H1 (cell line): ENCODE results near the gene CMTM1. TPM values are rescaled to one million over a fixed set of nuclear protein-coding genes. Genes with fewer than 3 reads are reported as not detected.

Experiments used
- CTCF ChIA-PET: fragments of 300-600 bp; sonication (Branson Sonifier 250); formaldehyde crosslinking; loops from one replicate; lab custom pipeline; 2021; ENCODE audit not compliant: partially characterized antibody; lab: Charles Lee
- POLR2A ChIA-PET: fragments of 300-600 bp; sonication (Branson Sonifier 250); formaldehyde crosslinking; loops from one replicate; lab custom pipeline; 2021; ENCODE audit warnings: inconsistent platforms; ENCODE audit not compliant: partially characterized antibody; lab: Charles Lee
- DNase-seq, 2 experiments: peaks; one replicate each; pipeline versions ENCODE4 v3.0.0 to v3.0.0-alpha.2; 2010 to 2022; ENCODE audit warnings: low spot score in 2 of 2, low read depth in 1 of 2, mixed read lengths in 1 of 2
- FAIRE-seq: peaks from 2 replicates; lab custom pipeline; 2011; peaks lifted over from hg19 to GRCh38; lab: Jason Lieb, UNC
- H2AFZ ChIP-seq: 2 replicates; pipeline ENCODE4 v1.8.1; 2012; ENCODE audit warnings: low read length, inconsistent platforms
- H2AK5ac ChIP-seq: 2 replicates; pipeline ENCODE4 v1.6.1; 2013; ENCODE audit warnings: low read depth, low read length
- H2BK120ac ChIP-seq: replicated peaks from 2 replicates; pipeline ENCODE3; 2013; ENCODE audit warnings: low read depth, low read length, inconsistent platforms
- H2BK12ac ChIP-seq: 2 replicates; pipeline ENCODE4 v1.6.1; 2013; ENCODE audit warnings: low read depth, low read length
- H2BK15ac ChIP-seq: 2 replicates; pipeline ENCODE4 v1.6.1; 2013; ENCODE audit warnings: low read length
- H2BK20ac ChIP-seq: 2 replicates; pipeline ENCODE4 v1.6.1; 2013; ENCODE audit warnings: low read length
- H2BK5ac ChIP-seq: 2 replicates; pipeline ENCODE4 v1.6.1; 2013; ENCODE audit warnings: low read depth, low read length
- H3K14ac ChIP-seq: 2 replicates; pipeline ENCODE4 v1.6.1; 2013; ENCODE audit warnings: inconsistent platforms; ENCODE audit not compliant: insufficient read length
- H3K18ac ChIP-seq: 2 replicates; pipeline ENCODE4 v1.6.1; 2013; ENCODE audit warnings: low read length; ENCODE audit errors: extremely low read depth
- H3K23ac ChIP-seq: 2 replicates; pipeline ENCODE4 v1.6.1; 2013; ENCODE audit warnings: inconsistent platforms; ENCODE audit not compliant: insufficient read length
- H3K23me2 ChIP-seq: 2 replicates; pipeline ENCODE4 v1.6.1; 2013; ENCODE audit warnings: low read depth, low read length
- H3K27ac ChIP-seq: 2 replicates; pipeline ENCODE4 v1.6.1; 2011; ENCODE audit warnings: low read depth, low read length, inconsistent platforms
- H3K27me3 ChIP-seq, 4 experiments: replicated peaks in 1 of 4; 1 replicate in 1 of 4; 2 replicates in 3 of 4; pipeline versions ENCODE4 v1.6.1 to v1.8.1; 2011 to 2013; ENCODE audit warnings: low read length in 3 of 4, mild to moderate bottlenecking in 3 of 4, inconsistent platforms in 2 of 4, mixed read lengths in 2 of 4, moderate library complexity in 1 of 4; ENCODE audit not compliant: control insufficient read depth in 3 of 4, insufficient read depth in 3 of 4; ENCODE audit errors: extremely low read depth in 1 of 4
- H3K36me3 ChIP-seq, 4 experiments: 2 replicates each; pipeline versions ENCODE4 v1.6.1 to v1.8.1; 2011 to 2013; ENCODE audit warnings: mild to moderate bottlenecking in 4 of 4, low read length in 3 of 4, moderate library complexity in 2 of 4, control low read depth in 1 of 4, inconsistent platforms in 1 of 4; ENCODE audit not compliant: insufficient read depth in 4 of 4, control insufficient read depth in 2 of 4
- H3K4ac ChIP-seq: replicated peaks from 2 replicates; pipeline ENCODE3; 2013; ENCODE audit warnings: low read length, low read depth, mixed read lengths, inconsistent platforms; ENCODE audit not compliant: insufficient read length
- H3K4me1 ChIP-seq, 4 experiments: replicated peaks in 1 of 4; 1 replicate in 1 of 4; 2 replicates in 3 of 4; pipeline versions ENCODE4 v1.6.1 to v1.8.1; 2011 to 2013; ENCODE audit warnings: low read length in 3 of 4, inconsistent platforms in 2 of 4, mixed read lengths in 1 of 4; ENCODE audit not compliant: insufficient read depth in 4 of 4, control insufficient read depth in 3 of 4
- H3K4me2 ChIP-seq, 2 experiments: 2 replicates each; pipeline versions ENCODE4 v1.6.1 to v1.8.1; 2011 to 2013; ENCODE audit warnings: low read depth in 2 of 2, low read length in 2 of 2, control low read depth in 1 of 2, inconsistent platforms in 1 of 2, mild to moderate bottlenecking in 1 of 2; ENCODE audit not compliant: insufficient read depth in 1 of 2
- H3K4me3 ChIP-seq, 4 experiments: fragments of 200-600, 300-600 bp in 1 of 4; sonication (generic), shearing (Covaris generic), sonication (Bioruptor Twin) in 1 of 4; 2 replicates each; pipeline versions ENCODE4 v1.5.1 to v1.8.1; 2011 to 2016; ENCODE audit warnings: low read length in 4 of 4, low read depth in 3 of 4, control low read depth in 2 of 4, inconsistent platforms in 2 of 4, mild to moderate bottlenecking in 2 of 4, mixed read lengths in 1 of 4, moderate library complexity in 1 of 4; ENCODE audit not compliant: insufficient read depth in 2 of 4; ENCODE audit errors: extremely low read depth in 1 of 4
- H3K56ac ChIP-seq: replicated peaks from 2 replicates; pipeline ENCODE3; 2013; ENCODE audit warnings: low read depth, mild to moderate bottlenecking, mixed read lengths, low read length, inconsistent platforms; ENCODE audit not compliant: insufficient read length
- H3K79me1 ChIP-seq: 2 replicates; pipeline ENCODE4 v1.6.1; 2013; ENCODE audit warnings: low read depth, low read length, control low read depth
- H3K79me2 ChIP-seq, 2 experiments: 2 replicates each; pipeline versions ENCODE4 v1.6.1 to v1.8.1; 2012 to 2013; ENCODE audit warnings: low read length in 2 of 2, mild to moderate bottlenecking in 2 of 2, inconsistent platforms in 1 of 2; ENCODE audit not compliant: insufficient read depth in 2 of 2, control insufficient read depth in 1 of 2
- H3K9ac ChIP-seq, 4 experiments: replicated peaks in 1 of 4; 1 replicate in 1 of 4; 2 replicates in 3 of 4; pipeline versions ENCODE4 v1.6.1 to v1.8.1; 2011 to 2013; ENCODE audit warnings: low read depth in 3 of 4, low read length in 3 of 4, control low read depth in 2 of 4, mild to moderate bottlenecking in 2 of 4, moderate library complexity in 2 of 4, inconsistent platforms in 1 of 4; ENCODE audit errors: extremely low read depth in 1 of 4
- H3K9me3 ChIP-seq, 2 experiments: 2 replicates each; pipeline versions ENCODE4 v1.6.1 to v1.8.1; 2012 to 2013; ENCODE audit warnings: mild to moderate bottlenecking in 2 of 2, moderate library complexity in 2 of 2, control low read depth in 1 of 2, inconsistent platforms in 1 of 2, low read depth in 1 of 2, low read length in 1 of 2, mixed read lengths in 1 of 2; ENCODE audit not compliant: insufficient read depth in 2 of 2
- H4K20me1 ChIP-seq, 2 experiments: replicated peaks in 1 of 2; 2 replicates each; pipeline versions ENCODE3 to v1.8.1; 2011 to 2013; ENCODE audit warnings: inconsistent platforms in 2 of 2, low read length in 2 of 2, mild to moderate bottlenecking in 1 of 2; ENCODE audit not compliant: insufficient read depth in 2 of 2, control insufficient read depth in 1 of 2
- H4K5ac ChIP-seq: 2 replicates; pipeline ENCODE4 v1.6.1; 2013; ENCODE audit warnings: low read length, low read depth, mixed read lengths, inconsistent platforms; ENCODE audit not compliant: insufficient read length
- H4K8ac ChIP-seq: 2 replicates; pipeline ENCODE4 v1.8.0; 2013; ENCODE audit warnings: mild to moderate bottlenecking, moderate library complexity, low read length, inconsistent platforms; ENCODE audit not compliant: insufficient read depth; ENCODE audit errors: extremely low read depth
- H4K91ac ChIP-seq: replicated peaks from 2 replicates; pipeline ENCODE3; 2013; ENCODE audit warnings: low read length, mixed read lengths, inconsistent platforms; ENCODE audit not compliant: insufficient read length
- HDAC6 ChIP-seq: IDR thresholded peaks from one replicate; pipeline ENCODE4 v1.7.1; 2012; ENCODE audit warnings: low read depth, mild to moderate bottlenecking, inconsistent platforms, low read length, moderate library complexity
- POU5F1 ChIP-seq: IDR thresholded peaks from 2 replicates; pipeline ENCODE4 v1.6.1; 2011; ENCODE audit warnings: low read depth, mild to moderate bottlenecking, low read length, moderate library complexity
- RXRA ChIP-seq: IDR thresholded peaks from 2 replicates; pipeline ENCODE4 v1.6.1; 2011; ENCODE audit warnings: low read depth, mild to moderate bottlenecking, low read length, moderate library complexity; ENCODE audit not compliant: insufficient read depth
- SIRT6 ChIP-seq: IDR thresholded peaks from one replicate; pipeline ENCODE4 v1.7.1; 2012; ENCODE audit warnings: low read length, inconsistent platforms
- WGBS, 2 experiments: shearing (Covaris generic) in 1 of 2; methylation state at CpG; one replicate each; pipeline versions ENCODE4 v1.1.6 to v1.1.7; 2013 to 2015; ENCODE audit warnings: low lambda C conversion rate in 2 of 2, mixed read lengths in 2 of 2, inconsistent platforms in 1 of 2, low coverage in 1 of 2, missing lambda C conversion rate in 1 of 2; ENCODE audit not compliant: insufficient replicate concordance in 2 of 2, insufficient coverage in 1 of 2, insufficient read length in 1 of 2; ENCODE audit errors: extremely low coverage in 1 of 2, missing lambda C conversion rate in 1 of 2; 5-methylcytosine and 5-hydroxymethylcytosine counted together
- polyA plus RNA-seq, 7 experiments: library from polyadenylated mRNA; depleted of rRNA in 3 of 7; stranded (reverse) in 5 of 7; unstranded in 2 of 7; fragments of >200 nt in 5 of 7; fragments of 200-250 nt in 2 of 7; gene quantifications; 1 replicate in 5 of 7; 2 replicates in 1 of 7; 4 replicates in 1 of 7; pipeline versions ENCODE4 v1.2.1 to v1.2.3, GENCODE V29; 2011 to 2013; ENCODE audit warnings: missing spikeins in 2 of 7, mixed read lengths in 2 of 7
- total RNA-seq: library from RNA; stranded (reverse); fragmentation: NEBNext Ultra II Directional; extraction: Animal tissue kit (Norgen Biotek cat#: 25700); gene quantifications from 2 replicates; pipeline ENCODE4 v1.2.1, GENCODE V29; 2021

CMTM1 gene
- total and polyA plus RNA-seq, 2 of the 8 experiments (the other 6 are each of a cell fraction or from before 2014, with no cell fraction given): 1.2 to 2.0 TPM

DNA sequence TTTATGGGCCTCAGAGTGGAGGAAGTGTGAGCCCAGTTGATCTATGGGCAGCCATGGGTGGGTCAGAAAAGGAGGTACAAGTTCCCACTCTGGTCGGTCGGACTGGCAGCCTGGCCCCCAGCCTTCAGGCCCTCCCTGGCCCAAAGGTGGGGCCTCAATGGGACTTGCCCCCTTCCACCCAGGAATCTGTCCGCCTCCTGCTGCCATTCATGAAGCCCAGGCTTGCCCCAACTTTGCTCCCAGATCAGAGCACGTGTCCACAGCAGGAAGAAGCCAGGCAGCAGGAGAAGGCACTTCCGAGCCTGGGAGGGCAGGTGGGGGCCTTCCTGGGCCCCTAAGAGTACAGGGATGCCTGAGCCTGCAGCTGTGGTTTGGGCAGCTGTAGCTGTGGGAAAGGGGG lies 35.2 kb downstream of the CMTM1 start:
- CTCF ChIA-PET: interaction anchor here (1.4 to 2.2 kb wide), 3 partner anchors 12 to 194 kb away, joined by 4 to 6 read pairs (median 4); no protein-coding TSS in a partner anchor
- WGBS, 2 experiments: 87% methylated on average over 5 of the region's 5 CpGs; no CpG with 5 or more reads in 1 of the 2 experiments

More for the DNA sequence above, 35.2 kb downstream of the CMTM1 start:
- Histone ChIP-seq H4K8ac (no peak overlapping the region), H2AK5ac (no peak overlapping the region), H3K14ac (no peak overlapping the region), H2BK5ac (no peak overlapping the region), H2BK20ac (no peak overlapping the region), H3K4me1 (peaks cover 0 to 14% (median 6%) of the 10 kb centered on the region in 4 experiments; a peak in 5 of 7 replicates), H2BK120ac (no peak overlapping the region), H3K4ac (no peak overlapping the region), H3K4me3 (no peak overlapping the region), H3K79me2 (no peaks in the 10 kb centered on the region), H2BK15ac (no peak overlapping the region), H3K79me1 (no peaks in the 10 kb centered on the region; the same call in 1 of the 2 replicates), H4K20me1 (peaks cover 1 to 4% of the 10 kb centered on the region in 2 experiments), H3K18ac (no peak overlapping the region), H3K9me3 (no peaks in the 10 kb centered on the region), H3K4me2 (no peak overlapping the region), H4K91ac (no peak overlapping the region), H3K9ac (no peak overlapping the region), H3K23me2 (peaks cover 7% of the 10 kb centered on the region), H3K27ac (no peak overlapping the region), H3K36me3 (no peaks in the 10 kb centered on the region), H3K56ac (no peak overlapping the region), H3K27me3 (no peaks in the 10 kb centered on the region), H3K23ac (no peak overlapping the region), H4K5ac (no peak overlapping the region), H2AFZ (no peak overlapping the region), H2BK12ac (no peak overlapping the region)
- DNase-seq (no peak), FAIRE-seq (no peak)
- no peak for TF ChIP-seq HDAC6
- TF ChIP-seq SIRT6: no peak
- no peak for TF ChIP-seq POU5F1
- TF ChIP-seq RXRA: no peak
- POLR2A ChIA-PET: no interaction called here
